HepG2 (cell line): ENCODE measurements around the gene TBC1D1. TPM values are rescaled to one million over a fixed set of nuclear protein-coding genes. Genes with fewer than 3 reads are reported as not detected.

Experiments
- ATAC-seq: fragments of 200-7000 bp; cut with Tn5 transposase; 3 replicates; pipeline ENCODE4 v1.9.1; 2020; ENCODE audit warnings: mild to moderate bottlenecking, moderate library complexity
- BruUV-seq: library from RNA; stranded (reverse); fragments of 400-500 nt; replicated peaks from 2 replicates; lab custom pipeline; 2021; lab: Mats Ljungman, UMichigan
- CTCF ChIA-PET: fragments of 300-600 bp; formaldehyde crosslinking; extraction: SDS; loops from one replicate; lab custom pipeline; 2021; ENCODE audit warnings: low total read pairs, inconsistent platforms, low intra/inter-chr PET ratio; lab: Yijun Ruan, JAX
- POLR2A ChIA-PET: fragments of 350-600 bp; sonication (Branson Sonifier 250); formaldehyde crosslinking; loops from one replicate; lab custom pipeline; 2020; ENCODE audit warnings: antibody characterized with exemption, inconsistent platforms; lab: Yijun Ruan, JAX
- DNase-seq: peaks from one replicate; pipeline ENCODE4 v3.0.0-alpha.2; 2015; ENCODE audit warnings: low spot score
- FAIRE-seq: peaks from 3 replicates; lab custom pipeline; 2011; peaks lifted over from hg19 to GRCh38; lab: Jason Lieb, UNC
- H2AFZ ChIP-seq: one replicate; pipeline ENCODE4 v1.6.1; 2011; ENCODE audit warnings: low read length, inconsistent platforms
- H3K27ac ChIP-seq: fragments of 300-600 bp; 3 replicates; pipeline ENCODE4 v1.8.0; 2011; ENCODE audit warnings: mixed run types, mild to moderate bottlenecking, mixed read lengths, low read length, inconsistent platforms; ENCODE audit not compliant: insufficient read depth; ENCODE audit errors: extremely low read length
- H3K27me3 ChIP-seq, 2 experiments: fragments of 200-600 bp in 1 of 2; 2 replicates in 1 of 2; 3 replicates in 1 of 2; pipeline versions ENCODE4 v1.6.0 to v1.8.0; 2011; ENCODE audit warnings: low read length in 2 of 2, mild to moderate bottlenecking in 2 of 2, moderate library complexity in 2 of 2, inconsistent platforms in 1 of 2; ENCODE audit not compliant: insufficient read depth in 2 of 2, control insufficient read depth in 1 of 2
- H3K36me3 ChIP-seq, 2 experiments: fragments of 200-600 bp in 1 of 2; replicated peaks in 1 of 2; 2 replicates in 1 of 2; 3 replicates in 1 of 2; pipeline versions ENCODE4 v1.5.1 to v1.8.0; 2011; ENCODE audit warnings: low read length in 2 of 2, inconsistent platforms in 1 of 2; ENCODE audit not compliant: insufficient read depth in 2 of 2, control insufficient read depth in 1 of 2
- H3K4me1 ChIP-seq: 2 replicates; pipeline ENCODE4 v1.5.1; 2012; ENCODE audit warnings: low read length, inconsistent platforms; ENCODE audit not compliant: insufficient read depth
- H3K4me2 ChIP-seq: 2 replicates; pipeline ENCODE4 v1.6.0; 2011; ENCODE audit warnings: low read depth, low read length, inconsistent platforms
- H3K4me3 ChIP-seq, 3 experiments: fragments of 200-600 bp in 1 of 3; sonication (generic), shearing (Covaris generic) in 1 of 3; replicated peaks in 1 of 3; 2 replicates each; pipeline ENCODE4 v1.5.1; 2011 to 2016; ENCODE audit warnings: low read length in 3 of 3, inconsistent platforms in 2 of 3, low read depth in 2 of 3, mild to moderate bottlenecking in 2 of 3, control low read depth in 1 of 3, mixed read lengths in 1 of 3; ENCODE audit not compliant: insufficient read depth in 1 of 3
- H3K79me2 ChIP-seq: one replicate; pipeline ENCODE4 v1.6.1; 2011; ENCODE audit warnings: low read length, inconsistent platforms; ENCODE audit not compliant: insufficient read depth
- H3K9ac ChIP-seq: 2 replicates; pipeline ENCODE4 v1.6.0; 2011; ENCODE audit warnings: mild to moderate bottlenecking, low read depth, low read length, inconsistent platforms; ENCODE audit not compliant: insufficient read depth
- H3K9me3 ChIP-seq: 2 replicates; pipeline ENCODE4 v1.5.1; 2012; ENCODE audit warnings: mild to moderate bottlenecking, low read length
- H4K20me1 ChIP-seq: 2 replicates; pipeline ENCODE4 v1.6.0; 2011; ENCODE audit warnings: inconsistent platforms, mild to moderate bottlenecking, low read length, moderate library complexity; ENCODE audit not compliant: insufficient read depth
- KDM5B ChIP-seq: sonication (generic); formaldehyde crosslinking; IDR thresholded peaks from 2 replicates; pipeline ENCODE4 v1.4.0; 2020; ENCODE audit warnings: missing genetic modification reagents, mild to moderate bottlenecking, borderline replicate concordance
- MAFF ChIP-seq: IDR thresholded peaks from 2 replicates; pipeline ENCODE4 v1.6.1; 2011; ENCODE audit warnings: low read depth, low read length, improper control_type of control experiment
- MAFK ChIP-seq, 2 experiments: IDR thresholded peaks in 1 of 2; conservative IDR thresholded peaks in 1 of 2; 2 replicates each; pipeline ENCODE4 v1.6.1; 2011; ENCODE audit warnings: improper control_type of control experiment in 2 of 2, low read length in 2 of 2
- SRSF4 ChIP-seq: fragments of 200-400 bp; formaldehyde crosslinking; IDR thresholded peaks from one replicate; pipeline ENCODE4 v1.6.1; 2018; ENCODE audit warnings: mild to moderate bottlenecking, low read depth, low read length, moderate library complexity; ENCODE audit not compliant: poor library complexity, severe bottlenecking
- XBP1 ChIP-seq: sonication (generic); formaldehyde crosslinking; IDR thresholded peaks from 2 replicates; pipeline ENCODE4 v1.5.0; 2020; ENCODE audit warnings: missing genetic modification reagents
- ZBED4 ChIP-seq: sonication (generic); formaldehyde crosslinking; IDR thresholded peaks from 2 replicates; pipeline ENCODE4 v1.4.0; 2020; ENCODE audit warnings: missing genetic modification reagents, borderline replicate concordance
- ZNF773 ChIP-seq: sonication (generic); formaldehyde crosslinking; IDR thresholded peaks from 2 replicates; pipeline ENCODE4 v1.4.0; 2020; ENCODE audit warnings: missing genetic modification reagents, borderline replicate concordance
- ZNF780A ChIP-seq: sonication (generic); formaldehyde crosslinking; IDR thresholded peaks from 2 replicates; pipeline ENCODE4 v1.8.0; 2022; ENCODE audit warnings: mild to moderate bottlenecking, missing genetic modification reagents, moderate library complexity
- ZSCAN12 ChIP-seq: sonication (generic); formaldehyde crosslinking; IDR thresholded peaks from 2 replicates; pipeline ENCODE4 v1.9.0; 2021; ENCODE audit warnings: mild to moderate bottlenecking, missing genetic modification reagents
- WGBS: methylation state at CpG from one replicate; pipeline ENCODE4 v1.1.6; 2017; ENCODE audit warnings: low lambda C conversion rate; 5-methylcytosine and 5-hydroxymethylcytosine counted together
- in situ Hi-C: cut with HindIII; loops from 2 replicates; pipeline ENCODE4 v1.10.0; 2017; ENCODE audit warnings: low pct_unique_long_range_greater_than_20kb; ENCODE audit not compliant: extremely low pct_ligation_motif_present
- intact Hi-C: fragments of 100-400 bp; cut with micrococcal nuclease; formaldehyde crosslinking; loops from one replicate; pipeline ENCODE4 v1.10.0; 2022; ENCODE audit not compliant: unreplicated experiment
- polyA plus RNA-seq, 8 experiments: library from polyadenylated mRNA; depleted of rRNA in 3 of 8; stranded (reverse) in 7 of 8; unstranded in 1 of 8; fragments of >200 nt; fragmentation: Illumina TruSeq in 4 of 8; extraction: Trizol in 4 of 8; gene quantifications; 2 replicates each; pipeline versions ENCODE4 v1.2.1 to v1.2.3, GENCODE V29; 2011 to 2016; ENCODE audit warnings: low read depth in 4 of 8, missing spikeins in 1 of 8, mixed read lengths in 1 of 8; ENCODE audit not compliant: insufficient read depth in 1 of 8
- total RNA-seq, 5 experiments: library from RNA; depleted of rRNA; stranded (reverse); fragments of >200 nt; fragmentation: Illumina TruSeq; extraction: Trizol; gene quantifications; 2 replicates each; pipeline ENCODE4 v1.2.3, GENCODE V29; 2016; ENCODE audit warnings: low read depth in 1 of 5
- TF ChIP-seq, protein P1 (sequence below): sonication (generic); formaldehyde crosslinking; IDR thresholded peaks from 2 replicates; pipeline ENCODE4 v1.8.1; 2023; ENCODE audit warnings: missing genetic modification reagents, mild to moderate bottlenecking, borderline replicate concordance
- TF ChIP-seq, protein P2 (sequence below): sonication (generic); formaldehyde crosslinking; conservative IDR thresholded peaks from 2 replicates; pipeline ENCODE4 v1.4.0; 2020; ENCODE audit warnings: missing genetic modification reagents

Gene TBC1D1
- total and polyA plus RNA-seq, 2 of the 13 experiments (the other 11 are each of a cell fraction or from before 2014, with no cell fraction given) = 37.3 to 62.8 TPM

DNA sequence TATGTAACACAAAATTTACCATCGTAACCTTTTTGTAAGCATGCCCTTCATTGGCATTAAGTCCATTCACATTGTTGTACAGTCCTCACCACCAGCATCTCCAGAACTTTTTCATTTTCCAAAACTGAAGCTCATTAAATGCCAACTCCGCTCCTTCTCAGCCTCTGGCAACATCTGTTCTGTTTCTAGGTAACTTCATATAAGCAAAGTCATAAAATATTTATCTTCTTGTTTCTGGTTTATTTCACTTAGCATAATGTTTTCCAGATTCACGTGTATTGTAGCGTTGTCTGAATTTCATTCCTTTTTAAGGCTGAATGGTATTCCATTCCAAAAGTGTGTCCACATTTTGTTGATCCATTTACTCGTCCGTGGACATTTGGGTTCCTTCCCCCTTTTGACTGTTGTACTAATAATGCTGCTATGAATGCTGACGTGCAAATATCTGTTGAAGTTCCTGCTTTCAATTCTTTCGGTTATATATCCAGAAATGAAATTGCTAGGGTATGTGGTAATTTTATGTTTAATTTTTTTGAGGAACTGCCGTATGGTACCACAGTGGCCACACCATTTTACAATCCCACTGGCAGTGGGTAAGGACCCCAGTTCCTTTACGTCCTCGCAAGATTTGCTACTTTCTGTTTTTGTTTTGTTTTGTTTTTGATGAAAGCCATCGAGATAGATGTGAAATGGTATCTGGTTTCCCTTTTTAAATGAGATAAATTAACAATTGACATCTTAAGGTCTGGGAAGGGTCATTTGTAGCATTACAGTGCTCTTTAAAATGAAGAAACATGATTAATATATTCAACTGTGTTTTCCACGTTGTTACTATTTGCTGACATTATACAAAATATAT lies 132.7 kb downstream of the TBC1D1 start:
- H3K36me3 ChIP-seq = peaks cover 3 to 24% of the 10 kb centered on the region in 2 experiments; a peak in 3 of 5 replicates
- H3K9me3 ChIP-seq = no peaks in the 10 kb centered on the region
- H3K79me2 ChIP-seq = no peaks in the 10 kb centered on the region
- CTCF ChIA-PET = no interaction called here
- no peak for FAIRE-seq
- no peaks in the 10 kb centered on the region for H3K27me3 ChIP-seq
- no peak for DNase-seq
- no peak overlapping the region for H3K4me3 ChIP-seq
- no peaks in the 10 kb centered on the region for H3K4me1 ChIP-seq
- WGBS = 88% methylated on average over 13 of the region's 13 CpGs
- POLR2A ChIA-PET = no interaction called here
- no peak overlapping the region for H3K4me2 ChIP-seq
- TF ChIP-seq MAFF (peak; percentile 45), MAFK (conservative IDR thresholded peaks at IDR 0.05 in 1 of 2, IDR thresholded peaks at IDR 0.05 in 1 of 2; ENCODE audit: low read length in 2 of 2) (peak; percentile 13 to 59; a peak in 2 of 4 replicates)
- TF ChIP-seq, protein P1, sequence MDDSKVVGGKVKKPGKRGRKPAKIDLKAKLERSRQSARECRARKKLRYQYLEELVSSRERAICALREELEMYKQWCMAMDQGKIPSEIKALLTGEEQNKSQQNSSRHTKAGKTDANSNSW (CRISPR knock-in tag) = no peak
- intact Hi-C loops (no loop called here), in situ Hi-C loops (no loop called here)
- H3K9ac ChIP-seq = no peak overlapping the region
- ATAC-seq = no peak
- H4K20me1 ChIP-seq = no peaks in the 10 kb centered on the region
- H2AFZ ChIP-seq = no peak overlapping the region
- H3K27ac ChIP-seq = no peak overlapping the region
- no TSS peak for BruUV-seq

DNA sequence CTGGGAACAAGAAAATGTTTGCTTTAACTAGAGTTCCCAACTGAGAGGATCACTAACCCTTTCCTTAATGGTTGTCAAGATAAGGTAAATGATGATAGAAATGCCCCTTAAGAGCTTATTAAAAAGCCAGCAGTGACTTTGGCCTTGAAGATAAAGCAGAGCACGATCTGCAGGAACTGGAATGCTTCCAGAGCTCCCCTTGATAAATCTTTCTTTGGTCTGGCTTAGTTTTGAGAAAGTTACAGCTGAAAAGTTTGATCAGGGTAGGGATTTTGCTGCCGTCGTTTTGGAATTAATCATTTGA lies 133.3 kb downstream of the TBC1D1 start:
- Histone ChIP-seq H3K9me3 (no peaks in the 10 kb centered on the region), H3K4me2 (no peak overlapping the region), H3K27me3 (no peaks in the 10 kb centered on the region), H3K27ac (no peak overlapping the region), H3K4me1 (no peaks in the 10 kb centered on the region), H4K20me1 (no peaks in the 10 kb centered on the region), H3K9ac (no peak overlapping the region), H3K4me3 (no peak overlapping the region), H3K36me3 (peaks cover 4 to 24% of the 10 kb centered on the region in 2 experiments; a peak in 3 of 5 replicates), H3K79me2 (no peaks in the 10 kb centered on the region), H2AFZ (no peak overlapping the region)
- DNase-seq (no peak), ATAC-seq (no peak), FAIRE-seq (no peak)
- 76% methylated on average over 3 of the region's 3 CpGs for WGBS
- ChIA-PET POLR2A (no interaction called here), CTCF (no interaction called here)
- no TSS peak for BruUV-seq
- intact Hi-C loops = no loop called here
- in situ Hi-C loops = no loop called here
- no peak for TF ChIP-seq ZNF780A (CRISPR knock-in tag)
- TF ChIP-seq, protein P2, sequence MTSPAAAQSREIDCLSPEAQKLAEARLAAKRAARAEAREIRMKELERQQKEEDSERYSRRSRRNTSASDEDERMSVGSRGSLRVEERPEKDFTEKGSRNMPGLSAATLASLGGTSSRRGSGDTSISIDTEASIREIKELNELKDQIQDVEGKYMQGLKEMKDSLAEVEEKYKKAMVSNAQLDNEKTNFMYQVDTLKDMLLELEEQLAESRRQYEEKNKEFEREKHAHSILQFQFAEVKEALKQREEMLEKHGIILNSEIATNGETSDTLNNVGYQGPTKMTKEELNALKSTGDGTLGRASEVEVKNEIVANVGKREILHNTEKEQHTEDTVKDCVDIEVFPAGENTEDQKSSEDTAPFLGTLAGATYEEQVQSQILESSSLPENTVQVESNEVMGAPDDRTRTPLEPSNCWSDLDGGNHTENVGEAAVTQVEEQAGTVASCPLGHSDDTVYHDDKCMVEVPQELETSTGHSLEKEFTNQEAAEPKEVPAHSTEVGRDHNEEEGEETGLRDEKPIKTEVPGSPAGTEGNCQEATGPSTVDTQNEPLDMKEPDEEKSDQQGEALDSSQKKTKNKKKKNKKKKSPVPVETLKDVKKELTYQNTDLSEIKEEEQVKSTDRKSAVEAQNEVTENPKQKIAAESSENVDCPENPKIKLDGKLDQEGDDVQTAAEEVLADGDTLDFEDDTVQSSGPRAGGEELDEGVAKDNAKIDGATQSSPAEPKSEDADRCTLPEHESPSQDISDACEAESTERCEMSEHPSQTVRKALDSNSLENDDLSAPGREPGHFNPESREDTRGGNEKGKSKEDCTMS = no peak
- no peak for TF ChIP-seq ZNF773 (CRISPR knock-in tag)
- TF ChIP-seq SRSF4 = no peak
- TF ChIP-seq XBP1 (CRISPR knock-in tag) = no peak
- no peak for TF ChIP-seq ZSCAN12 (CRISPR knock-in tag)
- no peak for TF ChIP-seq KDM5B (CRISPR knock-in tag)
- TF ChIP-seq ZBED4 (CRISPR knock-in tag) = no peak
